HEK293 (cell line): ENCODE data around the gene METAP1D.

ENCODE experiments used
- AEBP2 ChIP-seq: fragments of 450-650 bp; formaldehyde crosslinking; IDR thresholded peaks from 2 replicates; pipeline ENCODE4 v1.5.1; 2016; ENCODE audit warnings: missing biosample characterization, missing genetic modification characterization, borderline replicate concordance
- BCL11A ChIP-seq: fragments of 450-650 bp; formaldehyde crosslinking; IDR thresholded peaks from 2 replicates; pipeline ENCODE4 v1.5.1; 2016; ENCODE audit warnings: low read depth, missing biosample characterization, missing genetic modification characterization
- EGR2 ChIP-seq: fragments of 450-650 bp; formaldehyde crosslinking; IDR thresholded peaks from 2 replicates; pipeline ENCODE4 v1.5.1; 2016; ENCODE audit warnings: low read depth, missing biosample characterization, missing genetic modification characterization
- GFI1B ChIP-seq: fragments of 450-650 bp; formaldehyde crosslinking; IDR thresholded peaks from 2 replicates; pipeline ENCODE4 v1.5.1; 2016; ENCODE audit warnings: missing biosample characterization, missing genetic modification characterization
- GLIS2 ChIP-seq: fragments of 450-650 bp; formaldehyde crosslinking; IDR thresholded peaks from 2 replicates; pipeline ENCODE4 v1.5.1; 2016; ENCODE audit warnings: missing biosample characterization, missing genetic modification characterization
- INSM2 ChIP-seq: fragments of 450-650 bp; formaldehyde crosslinking; IDR thresholded peaks from 2 replicates; pipeline ENCODE4 v1.5.1; 2016; ENCODE audit warnings: missing biosample characterization, missing genetic modification characterization
- KLF8 ChIP-seq: fragments of 450-650 bp; formaldehyde crosslinking; IDR thresholded peaks from 2 replicates; pipeline ENCODE4 v1.5.1; 2016; ENCODE audit warnings: missing biosample characterization, missing genetic modification characterization
- MZF1 ChIP-seq: fragments of 450-650 bp; formaldehyde crosslinking; IDR thresholded peaks from 2 replicates; pipeline ENCODE4 v1.5.1; 2017; ENCODE audit warnings: missing biosample characterization, missing genetic modification characterization, borderline replicate concordance
- PATZ1 ChIP-seq: fragments of 450-650 bp; formaldehyde crosslinking; IDR thresholded peaks from 2 replicates; pipeline ENCODE4 v1.5.1; 2016; ENCODE audit warnings: missing biosample characterization, missing genetic modification characterization
- PBX3 ChIP-seq: sonication (generic); formaldehyde crosslinking; IDR thresholded peaks from 2 replicates; pipeline ENCODE4 v1.8.1; 2022; ENCODE audit warnings: mild to moderate bottlenecking, moderate library complexity, missing genetic modification reagents
- PRDM6 ChIP-seq: fragments of 450-650 bp; formaldehyde crosslinking; IDR thresholded peaks from 2 replicates; pipeline ENCODE4 v1.5.1; 2017; ENCODE audit warnings: missing biosample characterization, missing genetic modification characterization
- SP2 ChIP-seq: fragments of 450-650 bp; formaldehyde crosslinking; IDR thresholded peaks from 2 replicates; pipeline ENCODE4 v1.5.1; 2016; ENCODE audit warnings: missing biosample characterization, missing genetic modification characterization
- WT1 ChIP-seq: fragments of 450-650 bp; formaldehyde crosslinking; IDR thresholded peaks from 2 replicates; pipeline ENCODE4 v1.5.1; 2016; ENCODE audit warnings: missing biosample characterization, missing genetic modification characterization
- ZBTB10 ChIP-seq: fragments of 450-650 bp; formaldehyde crosslinking; IDR thresholded peaks from 2 replicates; pipeline ENCODE4 v1.5.1; 2016; ENCODE audit warnings: missing biosample characterization, missing genetic modification characterization
- ZBTB20 ChIP-seq: fragments of 450-650 bp; formaldehyde crosslinking; IDR thresholded peaks from 2 replicates; pipeline ENCODE4 v1.5.1; 2016; ENCODE audit warnings: missing biosample characterization, missing genetic modification characterization
- ZFP69B ChIP-seq: fragments of 450-650 bp; formaldehyde crosslinking; IDR thresholded peaks from 2 replicates; pipeline ENCODE4 v1.5.1; 2016; ENCODE audit warnings: missing biosample characterization, missing genetic modification characterization
- ZNF114 ChIP-seq: fragments of 450-650 bp; formaldehyde crosslinking; IDR thresholded peaks from 2 replicates; pipeline ENCODE4 v1.5.0; 2017; ENCODE audit warnings: missing biosample characterization, missing genetic modification characterization
- ZNF157 ChIP-seq: fragments of 450-650 bp; formaldehyde crosslinking; IDR thresholded peaks from 2 replicates; pipeline ENCODE4 v1.5.1; 2016; ENCODE audit warnings: missing biosample characterization, missing genetic modification characterization
- ZNF2 ChIP-seq: fragments of 450-650 bp; formaldehyde crosslinking; IDR thresholded peaks from 2 replicates; pipeline ENCODE4 v1.5.1; 2016; ENCODE audit warnings: missing biosample characterization, missing genetic modification characterization
- ZNF211 ChIP-seq: fragments of 450-650 bp; formaldehyde crosslinking; IDR thresholded peaks from 2 replicates; pipeline ENCODE4 v1.5.1; 2016; ENCODE audit warnings: low read depth, missing biosample characterization, missing genetic modification characterization
- ZNF423 ChIP-seq: fragments of 450-650 bp; formaldehyde crosslinking; IDR thresholded peaks from 2 replicates; pipeline ENCODE4 v1.5.1; 2016; ENCODE audit warnings: missing biosample characterization, missing genetic modification characterization
- ZNF510 ChIP-seq: fragments of 450-650 bp; formaldehyde crosslinking; IDR thresholded peaks from 2 replicates; pipeline ENCODE4 v1.5.1; 2018; ENCODE audit warnings: mild to moderate bottlenecking, missing genetic modification characterization, missing biosample characterization; ENCODE audit not compliant: insufficient replicate concordance
- ZNF530 ChIP-seq: fragments of 450-650 bp; formaldehyde crosslinking; IDR thresholded peaks from 2 replicates; pipeline ENCODE4 v1.5.1; 2016; ENCODE audit warnings: low read depth, missing biosample characterization, missing genetic modification characterization
- ZNF555 ChIP-seq: fragments of 450-650 bp; formaldehyde crosslinking; conservative IDR thresholded peaks from 2 replicates; pipeline ENCODE4 v1.5.1; 2017; ENCODE audit warnings: missing biosample characterization, mild to moderate bottlenecking, missing genetic modification characterization, inconsistent platforms
- ZNF660 ChIP-seq: fragments of 450-650 bp; IDR thresholded peaks from 2 replicates; pipeline ENCODE4 v1.5.1; 2018; ENCODE audit warnings: missing biosample characterization, mild to moderate bottlenecking, missing genetic modification characterization
- ZNF792 ChIP-seq: fragments of 450-650 bp; formaldehyde crosslinking; IDR thresholded peaks from 2 replicates; pipeline ENCODE4 v1.5.1; 2016; ENCODE audit warnings: missing biosample characterization, missing genetic modification characterization
- ZXDB ChIP-seq: fragments of 450-650 bp; formaldehyde crosslinking; IDR thresholded peaks from 2 replicates; pipeline ENCODE4 v1.5.1; 2016; ENCODE audit warnings: missing biosample characterization, missing genetic modification characterization

The METAP1D gene

GRCh38 chr2:172095146-172095904 lies 95.6 kb downstream of the METAP1D start (continued):
- no peak for TF ChIP-seq AEBP2 (tag by site-specific recombination)
- TF ChIP-seq ZNF423 (tag by site-specific recombination): peak; percentile 48; the same call in 1 of the 2 replicates
- TF ChIP-seq EGR2: peak; percentile 85
- no peak for TF ChIP-seq ZNF530 (tag by site-specific recombination)
- TF ChIP-seq ZNF510 (tag by site-specific recombination): peak; percentile 98
- peak; percentile 51 for TF ChIP-seq ZNF660 (tag by site-specific recombination)
- peak; percentile 74; the same call in 1 of the 2 replicates for TF ChIP-seq ZFP69B (tag by site-specific recombination)
- TF ChIP-seq ZXDB (tag by site-specific recombination): 0 out of 2 replicates have a peak, but pooled peaks have one; percentile 6
- TF ChIP-seq GLIS2: peak; percentile 84
- TF ChIP-seq ZNF211 (tag by site-specific recombination): no peak
- TF ChIP-seq INSM2 (tag by site-specific recombination): no peak
- TF ChIP-seq ZNF157 (tag by site-specific recombination): no peak
- 0 out of 2 replicates have a peak, but pooled peaks have one; percentile 17 for TF ChIP-seq WT1
- no peak for TF ChIP-seq PRDM6 (tag by site-specific recombination)
- peak; percentile 95 for TF ChIP-seq PATZ1
- TF ChIP-seq ZNF555 (tag by site-specific recombination): no peak
- TF ChIP-seq ZNF792 (tag by site-specific recombination): no peak
- TF ChIP-seq ZBTB20 (tag by site-specific recombination): peak; percentile 86
- peak; percentile 94 for TF ChIP-seq GFI1B
- TF ChIP-seq BCL11A (tag by site-specific recombination): no peak
- TF ChIP-seq ZBTB10 (tag by site-specific recombination): peak; percentile 71
- TF ChIP-seq SP2: peak; percentile 70
- no peak for TF ChIP-seq ZNF114 (tag by site-specific recombination)
- TF ChIP-seq KLF8: peak; percentile 90
- TF ChIP-seq MZF1: 0 out of 2 replicates have a peak, but pooled peaks have one; percentile 11
- 0 out of 2 replicates have a peak, but pooled peaks have one; percentile 41 for TF ChIP-seq ZNF2 (tag by site-specific recombination)
- no peak; the same call in 1 of the 2 replicates for TF ChIP-seq PBX3 (CRISPR knock-in tag)
